Central memory CD4-positive, alpha-beta T cell (primary cell): ENCODE data around the gene OPRM1.
A peak's percentile ranks its signal among the peaks of the same experiment; 100 is the strongest.
"Not testable (repeated sequence)": the region's sequence is repeated elsewhere in the genome, so short reads cannot be mapped to it uniquely, and the experiment has no call there.

Experiments used
- DNase-seq: peaks from one replicate; pipeline ENCODE4 v3.0.0; 2022

The OPRM1 gene

DNA sequence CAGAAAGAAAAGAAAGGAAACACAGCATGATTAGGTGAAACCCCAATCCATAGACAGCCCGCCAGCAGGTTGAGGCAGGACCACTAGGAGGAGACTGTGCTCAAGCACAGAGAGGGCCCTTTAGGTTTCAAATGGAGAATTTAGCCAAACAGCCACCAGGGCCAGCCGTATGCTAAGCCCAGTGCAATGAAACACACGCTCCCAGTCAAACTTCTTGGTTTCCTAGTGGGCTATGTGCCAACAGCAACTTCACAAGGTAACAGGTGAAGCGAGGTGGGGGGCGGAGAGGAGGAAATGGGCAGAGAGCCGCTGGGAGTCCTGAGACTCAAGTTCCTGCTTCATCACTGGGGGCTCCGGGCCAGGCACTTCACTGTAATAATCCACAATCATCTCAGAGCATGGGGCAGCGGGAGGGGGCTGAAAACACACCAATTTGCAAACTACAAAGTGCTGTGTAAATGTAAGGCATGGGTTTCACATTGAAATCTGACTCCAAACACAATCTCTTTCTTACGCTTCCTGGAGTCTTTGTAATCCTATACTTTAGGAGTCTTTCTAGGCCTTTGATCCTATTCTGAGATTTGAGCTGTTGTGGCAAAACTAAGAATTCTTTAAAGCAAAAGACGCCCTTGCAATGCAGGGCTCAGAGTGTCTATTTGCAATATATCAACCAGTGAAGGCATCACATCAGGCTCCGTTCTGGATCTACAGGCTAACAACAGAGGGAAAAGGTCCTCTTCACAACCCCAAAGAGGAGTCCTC lies 117.3 kb downstream of the OPRM1 start:
- DNase-seq = peak; percentile 49

GRCh38 chr6:154157082-154157481 lies 118.0 kb downstream of the OPRM1 start:
- peak; percentile 27 for DNase-seq

GRCh38 chr6:154157706-154158105 lies 118.7 kb downstream of the OPRM1 start:
- DNase-seq = no peak

GRCh38 chr6:154159126-154159525 lies 120.1 kb downstream of the OPRM1 start:
- DNase-seq = no peak

GRCh38 chr6:154161689-154162088 lies 122.6 kb downstream of the OPRM1 start:
- no peak for DNase-seq

GRCh38 chr6:154164397-154164796 lies 125.4 kb downstream of the OPRM1 start:
- no peak for DNase-seq

DNA sequence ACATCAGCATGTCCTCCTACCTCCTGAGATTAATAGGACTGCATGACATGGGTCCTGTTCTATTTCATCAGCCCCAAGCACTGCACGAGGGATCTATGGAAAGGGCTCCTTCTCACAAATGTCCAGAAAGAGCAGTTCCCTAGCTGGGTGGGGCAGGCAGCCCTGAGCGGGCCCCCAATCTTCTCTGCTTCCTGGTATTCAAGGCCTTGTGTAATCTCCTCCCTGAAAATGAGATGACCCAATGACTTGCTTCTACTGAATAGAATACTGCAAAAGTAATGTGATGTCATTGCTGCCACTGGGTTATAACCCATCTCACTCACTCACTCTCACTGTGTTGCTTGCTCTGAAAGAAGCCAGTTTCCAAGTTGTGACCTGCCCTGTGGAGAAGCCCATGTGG lies 126.4 kb downstream of the OPRM1 start:
- no peak for DNase-seq

DNA sequence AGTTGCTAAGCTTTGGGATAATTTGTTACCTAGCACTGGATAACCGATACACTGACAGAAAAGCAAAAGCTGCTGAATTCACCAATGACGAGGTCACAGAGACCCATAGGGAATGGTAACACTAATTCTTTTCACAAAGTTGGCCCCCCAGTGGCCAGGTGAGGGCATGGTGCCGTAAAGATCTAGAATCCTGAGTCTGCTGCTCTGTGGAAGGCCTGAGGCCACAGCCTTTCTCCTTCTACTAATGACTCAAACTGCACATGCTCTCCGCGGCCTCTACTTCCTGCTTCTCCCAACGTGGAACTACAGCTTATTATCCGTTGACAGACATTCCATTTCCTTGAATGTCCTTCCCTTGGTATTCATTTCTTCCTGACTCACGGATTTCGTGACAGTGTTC lies 127.1 kb downstream of the OPRM1 start:
- no peak for DNase-seq

GRCh38 chr6:154167126-154167525 lies 128.1 kb downstream of the OPRM1 start:
- no peak for DNase-seq

DNA sequence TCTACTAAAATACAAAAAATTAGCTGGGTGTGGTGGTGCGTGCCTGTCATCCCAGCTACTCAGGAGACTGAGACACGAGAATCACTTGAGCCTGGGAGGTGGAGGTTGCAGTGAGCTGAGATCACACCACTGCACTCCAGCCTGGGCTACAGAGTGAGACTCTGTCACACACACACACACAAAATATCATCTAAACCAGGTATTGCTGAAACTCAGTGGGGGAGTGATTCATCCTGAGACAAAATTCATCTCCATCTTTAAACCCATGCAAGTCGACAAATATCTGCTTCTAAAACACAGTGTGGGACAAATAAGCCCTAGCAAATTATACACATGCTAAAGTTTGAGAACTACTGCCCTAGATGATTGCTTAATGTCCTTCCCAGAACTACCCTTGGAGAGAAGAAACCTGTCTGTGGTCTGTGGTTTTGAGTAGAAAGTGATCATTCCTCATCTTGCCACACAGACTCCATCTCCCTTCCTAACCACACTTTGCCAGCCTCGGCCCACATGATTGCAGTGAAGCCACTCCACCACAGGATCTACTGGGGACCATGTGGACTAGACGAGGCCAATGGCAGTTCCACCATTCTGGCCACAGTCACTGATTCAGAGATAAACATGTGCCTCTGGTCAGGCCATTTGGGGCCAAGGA lies 130.3 kb downstream of the OPRM1 start:
- DNase-seq = no peak

GRCh38 chr6:154170106-154170505 lies 131.1 kb downstream of the OPRM1 start:
- no peak for DNase-seq

GRCh38 chr6:154172393-154172792 lies 133.4 kb downstream of the OPRM1 start:
- not testable (repeated sequence) for DNase-seq

DNA sequence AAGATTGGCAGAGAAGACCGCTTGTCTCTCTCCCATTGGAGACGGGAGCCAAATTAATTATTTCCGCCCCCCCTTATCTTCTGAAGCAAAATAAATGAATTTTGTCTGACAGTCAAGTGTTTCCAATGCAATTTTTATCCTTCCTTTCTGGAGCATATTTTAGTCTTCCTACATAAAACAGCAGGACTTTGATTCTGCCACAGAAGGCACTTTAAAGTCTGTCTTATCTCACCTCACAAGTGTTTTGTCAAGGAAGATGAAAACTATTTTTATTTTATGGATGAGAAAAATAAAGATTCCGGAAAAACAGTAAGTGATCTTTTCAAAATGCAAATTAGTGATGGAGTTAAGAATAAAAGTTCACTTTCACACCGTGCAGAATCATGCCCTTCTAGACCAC lies 140.4 kb downstream of the OPRM1 start:
- no peak for DNase-seq

DNA sequence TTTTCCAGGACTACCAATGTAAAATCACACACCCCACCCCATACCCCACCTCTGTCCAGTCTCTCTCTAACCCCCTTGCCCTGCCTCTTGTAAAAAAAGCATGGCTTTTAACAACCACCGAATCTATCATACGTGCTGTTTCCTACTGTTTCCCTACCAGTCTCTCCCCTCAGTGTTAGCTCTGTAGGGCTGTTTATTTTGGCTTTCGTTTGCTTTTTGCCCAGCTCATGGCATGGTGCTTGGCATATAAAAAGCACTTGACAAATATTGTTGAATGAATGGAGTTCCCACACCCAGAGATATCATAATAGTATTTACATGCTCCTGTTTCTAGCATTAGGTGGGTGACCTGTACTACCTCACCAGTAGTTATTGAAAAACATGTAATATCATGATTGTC lies 148.2 kb downstream of the OPRM1 start:
- DNase-seq = no peak

DNA sequence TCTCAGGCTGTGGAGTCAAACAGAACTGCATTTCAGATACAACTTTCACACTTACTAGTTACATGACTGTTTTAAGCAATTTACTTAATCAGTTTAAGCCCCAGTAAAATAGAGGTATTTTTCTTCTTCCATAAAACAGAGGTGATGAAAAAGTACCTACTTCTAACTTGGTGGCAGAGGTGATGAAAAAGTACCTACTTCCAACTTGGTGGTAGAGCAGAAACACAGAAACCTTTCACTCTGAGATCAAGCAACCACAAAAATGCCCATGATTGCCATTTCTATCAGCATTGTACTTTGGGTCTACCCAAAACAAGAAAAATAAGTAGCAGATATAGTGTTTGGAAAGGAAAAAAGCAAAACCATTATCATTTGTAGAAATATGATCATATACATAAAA lies 148.7 kb downstream of the OPRM1 start:
- DNase-seq = no peak

DNA sequence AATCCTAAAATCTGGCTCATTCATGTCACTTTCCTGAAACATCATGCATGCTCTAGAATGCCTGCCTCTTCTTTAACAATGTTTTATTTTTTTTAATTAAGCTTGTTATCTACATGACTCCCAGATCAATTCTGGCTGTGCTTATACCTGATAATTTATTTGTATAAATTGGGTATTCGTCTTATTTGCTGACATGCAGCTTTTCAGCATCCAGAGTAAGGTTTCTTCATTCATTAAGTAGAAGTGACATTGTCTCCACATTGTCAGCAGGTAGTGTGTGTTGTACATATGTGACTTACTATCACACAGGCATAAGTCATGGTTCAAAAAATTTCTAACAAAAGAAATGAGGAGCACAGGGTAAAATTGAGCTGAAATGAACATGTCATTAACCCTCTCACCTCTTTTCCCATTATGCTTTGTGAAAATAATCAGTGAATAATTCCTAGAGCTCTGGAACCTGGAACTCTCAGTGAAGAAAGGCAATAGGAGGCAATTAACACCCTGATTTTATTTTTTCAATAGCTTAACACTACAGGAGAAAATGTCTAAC lies 157.4 kb downstream of the OPRM1 start:
- no peak for DNase-seq

- no peak for DNase-seq
Observed at GRCh38 chr6:154197196-154197860, 158.3 kb downstream of the OPRM1 start.

DNA sequence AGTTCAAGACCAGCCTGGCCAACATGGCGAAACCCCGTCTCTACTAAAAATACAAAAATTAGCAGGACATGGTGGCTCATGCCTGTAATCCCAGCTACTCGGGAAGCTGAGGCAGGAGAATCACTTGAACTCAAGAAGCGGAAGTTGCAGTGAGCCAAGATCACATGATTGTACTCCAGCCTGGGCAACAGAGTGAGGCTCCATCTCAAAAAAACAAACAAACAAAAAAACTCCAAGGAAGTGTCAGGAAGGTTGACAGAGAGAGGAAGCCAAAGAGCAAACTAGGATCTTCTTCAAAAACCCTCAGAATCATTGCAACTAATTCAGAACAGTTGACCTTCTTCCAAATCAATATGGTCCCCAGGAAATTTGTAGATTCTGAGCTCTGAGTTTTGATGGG lies 162.6 kb downstream of the OPRM1 start:
- not testable (repeated sequence) for DNase-seq

DNA sequence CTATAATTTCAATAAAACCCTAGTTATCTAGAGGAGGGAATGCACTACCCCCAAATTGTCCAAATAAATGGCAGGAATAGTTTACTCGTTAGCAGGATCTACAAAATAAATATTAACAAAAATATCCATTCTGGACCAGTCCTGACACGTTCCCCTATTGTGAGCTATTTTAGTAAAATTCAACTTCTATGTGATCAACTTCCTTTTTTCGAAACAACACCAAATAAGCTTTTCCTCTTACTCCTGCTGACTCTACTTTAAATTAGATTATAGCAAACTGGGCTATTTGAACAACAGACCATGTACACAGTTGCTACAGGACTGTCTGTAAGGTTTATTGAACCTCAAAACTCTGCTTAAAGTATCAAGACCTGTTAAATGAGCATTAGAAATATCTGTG lies 163.3 kb downstream of the OPRM1 start:
- no peak for DNase-seq

GRCh38 chr6:154202958-154203357 lies 163.9 kb downstream of the OPRM1 start:
- no peak for DNase-seq

- no peak for DNase-seq
Observed at GRCh38 chr6:154206141-154206540, 167.1 kb downstream of the OPRM1 start.

DNA sequence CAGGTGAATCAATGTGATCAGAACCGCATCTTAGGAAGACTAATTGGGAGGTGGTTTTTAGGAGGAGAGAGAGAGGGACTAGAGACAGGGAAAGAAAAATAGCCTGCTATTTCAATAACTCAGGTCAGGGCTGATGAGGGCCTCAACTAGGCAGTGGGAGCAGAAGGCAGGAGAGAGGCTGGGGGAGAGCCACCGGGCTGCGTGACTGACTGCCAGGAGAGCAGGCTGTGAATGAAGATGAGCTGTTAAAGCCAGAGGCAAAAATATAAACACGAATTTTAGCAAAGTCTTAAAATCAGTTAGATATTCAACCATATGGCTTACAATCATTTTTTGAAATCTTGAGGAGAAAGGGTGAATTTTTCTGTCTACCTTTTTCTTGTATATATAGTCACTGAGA lies 168.0 kb downstream of the OPRM1 start:
- DNase-seq = no peak

GRCh38 chr6:154209555-154209954 lies 170.5 kb downstream of the OPRM1 start:
- no peak for DNase-seq

- DNase-seq = no peak
Observed at GRCh38 chr6:154210678-154211077, 171.6 kb downstream of the OPRM1 start.
